HG03108 (cell line): ENCODE measurements around the gene STAC.

Source experiments
- ATAC-seq: cut with Tn5 transposase; IDR thresholded peaks from one replicate; pipeline ENCODE4 v1.9.1; 2021; ENCODE audit warnings: moderate library complexity; ENCODE audit not compliant: unreplicated experiment

Gene STAC

GRCh38 chr3:36511791-36512486, 131.6 kb downstream of the STAC start:
- ATAC-seq = no peak

- no peak for ATAC-seq
Observed at GRCh38 chr3:36512555-36512954, 132.3 kb downstream of the STAC start.

- ATAC-seq = no peak
Observed at GRCh38 chr3:36514171-36514570, 133.9 kb downstream of the STAC start.

GRCh38 chr3:36519682-36520081, 139.4 kb downstream of the STAC start:
- ATAC-seq = no peak

- no peak for ATAC-seq
Observed at GRCh38 chr3:36520241-36521006, 140.1 kb downstream of the STAC start.

GRCh38 chr3:36521007-36521379, 140.7 kb downstream of the STAC start:
- no peak for ATAC-seq

- ATAC-seq = no peak
Observed at GRCh38 chr3:36524560-36524959, 144.3 kb downstream of the STAC start.

GRCh38 chr3:36525115-36525801, 145.0 kb downstream of the STAC start:
- no peak for ATAC-seq

GRCh38 chr3:36538136-36538749, 157.9 kb downstream of the STAC start:
- no peak for ATAC-seq

GRCh38 chr3:36540888-36541518, 160.7 kb downstream of the STAC start:
- no peak for ATAC-seq

GRCh38 chr3:36542186-36542585, 161.9 kb downstream of the STAC start:
- no peak for ATAC-seq

GRCh38 chr3:36543276-36543997, 163.1 kb downstream of the STAC start:
- no peak for ATAC-seq

- ATAC-seq = no peak
Observed at GRCh38 chr3:36546226-36546625, 165.9 kb downstream of the STAC start.

- ATAC-seq = no peak
Observed at GRCh38 chr3:36548712-36549111, 168.4 kb downstream of the STAC start.

GRCh38 chr3:36557021-36557707, 176.9 kb downstream of the STAC start:
- peak; percentile 56 for ATAC-seq

GRCh38 chr3:36557708-36558421, 177.6 kb downstream of the STAC start:
- peak; percentile 13 for ATAC-seq

- ATAC-seq = no peak
Observed at GRCh38 chr3:36558961-36559360, 178.7 kb downstream of the STAC start.

- ATAC-seq = no peak
Observed at GRCh38 chr3:36560685-36561084, 180.4 kb downstream of the STAC start.

- ATAC-seq = no peak
Observed at GRCh38 chr3:36561601-36562000, 181.3 kb downstream of the STAC start.
